NOMO-1 treated with DMSO at 0.1 percent for 48 hours (cell line): Measurements from ENCODE around the gene TFR2.

Experiments used
- DNase-seq: peaks from one replicate; lab custom pipeline; 2025; ENCODE audit not compliant: unreplicated experiment; lab: John Stamatoyannopoulos, UW

TFR2 gene

DNA sequence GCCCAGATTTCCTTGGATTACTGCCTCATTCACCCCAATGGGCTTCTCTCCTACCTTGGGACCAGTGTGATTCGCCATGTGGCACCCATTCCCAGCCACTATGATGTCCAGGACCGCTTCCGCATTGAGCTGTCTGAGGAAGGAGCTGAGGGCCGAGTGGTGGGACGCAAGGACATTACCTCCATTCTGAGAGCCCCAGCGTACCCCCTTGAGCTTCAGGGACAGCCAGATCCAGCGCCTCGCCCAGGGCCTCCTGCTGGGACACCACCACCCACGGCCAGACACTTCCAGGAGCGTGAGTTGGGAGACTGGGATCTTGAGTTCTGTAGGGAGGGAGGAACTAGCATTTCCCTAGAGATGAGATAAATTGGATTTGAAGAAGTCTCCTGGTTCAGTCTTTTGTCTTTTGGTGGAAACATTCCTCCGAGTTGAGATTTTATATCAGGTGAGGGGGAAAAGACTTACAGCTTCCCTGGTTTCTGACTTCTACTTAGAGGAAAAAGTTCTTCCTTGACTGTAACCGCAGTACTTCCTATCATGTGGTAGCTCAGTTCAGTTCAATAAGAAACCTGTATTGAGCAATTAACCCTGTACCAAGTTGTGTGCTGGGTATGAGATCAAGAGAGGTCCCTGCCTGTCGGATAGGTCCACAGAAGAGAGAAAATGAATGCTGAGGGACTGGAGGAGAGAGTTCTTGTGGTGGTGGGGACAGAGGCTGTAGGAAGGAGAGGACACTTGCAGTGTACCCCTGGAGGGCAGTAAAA is 27.8 kb downstream of the TFR2 start:
- peak; percentile 84 for DNase-seq

DNA sequence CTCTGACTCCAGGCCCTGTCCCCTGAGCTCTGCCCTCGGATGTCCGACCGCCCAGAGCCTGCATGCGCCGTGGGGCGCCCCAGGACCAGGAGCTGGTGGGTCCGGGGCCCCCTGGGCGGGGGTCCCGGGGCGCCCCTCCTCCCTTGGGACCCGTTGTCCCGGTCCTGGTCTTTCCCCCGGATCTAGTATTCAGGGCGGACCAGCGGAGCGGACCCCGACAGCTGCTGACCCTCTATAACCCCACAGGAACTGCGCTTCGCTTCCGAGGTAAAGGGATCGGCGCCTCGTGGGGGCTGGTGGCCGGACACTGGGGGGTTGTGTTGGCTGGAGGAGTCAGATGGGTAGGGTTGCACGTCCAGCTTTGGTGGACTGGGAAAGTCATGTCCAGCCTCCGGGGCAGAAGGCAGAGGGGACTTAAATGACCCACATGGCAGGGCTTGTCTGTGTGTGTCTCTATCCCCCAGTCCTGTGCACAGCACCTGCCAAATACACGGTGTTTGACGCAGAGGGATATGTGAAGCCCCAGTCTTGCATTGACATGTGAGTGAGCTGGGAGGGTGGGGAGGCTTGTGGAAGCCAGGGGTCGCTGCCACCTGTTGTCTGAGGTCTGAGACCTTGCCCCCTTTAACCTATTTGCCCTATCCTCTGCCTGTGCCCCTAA is 28.5 kb downstream of the TFR2 start:
- DNase-seq = peak; percentile 34

DNA sequence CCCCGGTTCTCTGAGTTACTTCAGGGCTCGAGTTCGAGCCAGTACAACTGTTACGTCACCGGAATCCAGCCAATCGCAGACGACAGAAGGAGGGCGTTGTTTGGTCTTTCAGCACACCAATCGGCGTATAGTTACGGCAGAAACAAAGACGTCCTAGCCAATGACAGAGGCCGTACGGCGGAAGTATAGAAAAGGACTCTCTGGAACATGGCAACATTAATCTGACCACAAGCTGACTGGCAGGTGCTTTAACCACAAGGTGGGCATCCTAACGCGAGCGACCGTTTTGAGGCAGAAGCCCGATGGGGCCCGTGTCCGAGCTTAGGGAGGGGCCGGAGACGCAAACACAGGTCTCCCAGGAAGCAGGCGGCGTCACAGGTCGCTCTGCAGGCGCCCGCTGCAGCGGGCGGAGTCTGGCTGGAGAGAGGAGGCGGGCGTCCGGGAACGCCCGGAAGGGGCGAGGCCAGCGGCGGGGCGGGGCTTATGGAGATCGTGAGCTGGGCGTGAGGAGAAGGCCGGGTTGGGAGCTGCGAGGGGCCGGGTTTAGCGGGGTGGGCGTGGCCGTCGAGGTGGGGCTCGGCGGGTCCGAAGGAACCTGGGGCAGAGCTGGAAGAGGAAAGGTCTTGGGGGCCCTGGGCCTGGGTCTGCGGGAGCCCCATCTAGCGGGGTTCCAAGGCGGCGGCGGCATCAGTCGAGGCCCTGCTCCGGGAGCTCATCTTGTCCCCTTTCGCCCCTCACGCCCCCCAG is 29.2 kb downstream of the TFR2 start, which contains the start of gene MOSPD3:
Gene MOSPD3, plus strand, starts transcription at position 558 of the 747 bp plus-strand sequence. CDS start 252 bp downstream, outside the sequence.
- DNase-seq = peak; percentile 100

DNA sequence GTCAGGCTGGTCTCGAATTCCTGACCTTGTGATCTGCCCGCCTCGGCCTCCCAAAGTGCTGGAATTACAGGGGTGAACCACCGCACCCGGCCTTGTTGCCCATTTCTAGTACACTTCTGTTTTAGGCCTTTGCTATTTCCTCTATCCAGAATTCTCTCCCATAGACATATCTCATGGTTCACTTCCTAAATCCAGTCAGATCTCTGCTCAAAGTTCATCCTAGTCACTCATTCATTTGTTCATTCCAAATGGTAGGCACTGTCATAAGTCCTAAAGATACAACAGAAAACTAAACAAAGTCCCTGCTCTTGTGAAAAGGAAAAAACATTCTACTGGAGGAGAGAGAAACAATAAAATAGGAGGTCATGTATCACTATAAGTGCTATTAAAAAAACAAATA is 31.4 kb downstream of the TFR2 start:
- no peak for DNase-seq

DNA sequence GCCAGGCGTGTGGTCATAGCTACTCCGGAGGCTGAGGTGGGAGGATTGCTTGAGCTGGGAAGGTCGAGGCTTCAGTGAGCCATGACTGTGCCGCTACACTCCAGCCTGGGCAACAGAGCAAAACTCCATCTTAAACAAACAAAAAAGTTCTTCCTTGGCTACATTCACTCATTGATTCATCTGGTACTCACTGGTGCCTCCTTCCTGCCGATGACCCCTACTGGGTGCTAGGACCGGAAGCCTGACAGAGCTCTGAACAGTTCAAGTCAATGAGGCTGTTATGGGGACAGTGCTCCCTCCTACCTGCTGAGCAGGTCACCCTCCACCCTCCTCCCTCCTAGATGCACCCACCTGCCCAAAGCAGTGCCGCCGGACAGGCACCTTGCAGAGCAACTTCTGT is 34.2 kb downstream of the TFR2 start:
- DNase-seq = no peak

DNA sequence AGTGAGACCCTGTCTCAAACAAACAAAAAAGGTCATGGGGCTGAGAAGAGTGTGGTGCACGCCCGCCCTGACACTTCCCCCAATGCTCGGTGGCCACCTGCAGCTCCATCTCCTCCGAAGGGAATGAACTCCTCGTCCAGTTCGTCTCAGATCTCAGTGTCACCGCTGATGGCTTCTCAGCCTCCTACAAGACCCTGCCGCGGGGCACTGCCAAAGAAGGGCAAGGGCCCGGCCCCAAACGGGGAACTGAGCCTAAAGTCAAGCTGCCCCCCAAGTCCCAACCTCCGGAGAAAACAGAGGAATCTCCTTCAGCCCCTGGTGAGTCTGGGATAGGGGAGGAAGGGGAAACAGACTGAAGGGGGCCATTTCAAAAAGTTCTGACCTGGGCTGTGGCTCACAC is 35.0 kb downstream of the TFR2 start:
- DNase-seq = no peak

DNA sequence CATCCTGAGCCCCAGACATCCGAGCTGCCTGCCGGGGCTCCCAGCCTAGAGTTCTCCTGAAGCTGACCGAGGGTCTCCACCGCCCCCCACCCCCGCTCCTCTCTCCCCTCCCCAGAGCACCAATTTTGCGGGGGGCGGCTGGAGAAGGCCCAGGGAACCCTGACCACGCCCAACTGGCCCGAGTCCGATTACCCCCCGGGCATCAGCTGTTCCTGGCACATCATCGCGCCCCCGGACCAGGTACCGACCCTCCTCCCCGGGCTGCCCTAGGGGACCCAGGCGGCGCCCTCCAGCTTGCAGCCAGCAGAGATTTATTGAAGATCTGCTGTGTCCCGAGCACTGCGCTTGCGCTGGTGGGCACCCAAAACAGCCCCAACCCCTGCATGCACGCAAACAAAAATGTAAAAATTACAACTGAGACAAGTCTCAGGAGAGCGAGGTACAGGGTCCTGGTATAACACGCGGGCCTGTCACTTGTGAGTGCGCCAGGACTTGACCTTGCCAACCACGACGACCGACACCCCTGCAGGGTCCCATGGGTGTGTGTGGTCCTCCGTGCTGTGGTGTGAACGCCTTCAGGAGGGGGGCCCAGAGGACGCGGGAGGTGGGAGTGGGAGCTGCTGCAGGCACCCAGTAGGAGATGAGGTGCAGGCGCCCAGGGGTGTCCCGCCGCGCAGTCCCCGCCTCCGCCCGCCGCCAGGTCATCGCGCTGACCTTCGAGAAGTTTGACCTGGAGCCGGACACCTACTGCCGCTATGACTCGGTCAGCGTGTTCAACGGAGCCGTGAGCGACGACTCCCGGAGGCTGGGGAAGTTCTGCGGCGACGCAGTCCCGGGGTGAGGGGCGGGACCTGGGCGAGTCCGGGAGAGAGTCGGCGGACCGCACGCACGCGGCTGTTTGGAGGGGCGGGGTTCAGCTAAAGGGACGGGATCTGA is 36.1 kb downstream of the TFR2 start:
- DNase-seq = peak; percentile 29

DNA sequence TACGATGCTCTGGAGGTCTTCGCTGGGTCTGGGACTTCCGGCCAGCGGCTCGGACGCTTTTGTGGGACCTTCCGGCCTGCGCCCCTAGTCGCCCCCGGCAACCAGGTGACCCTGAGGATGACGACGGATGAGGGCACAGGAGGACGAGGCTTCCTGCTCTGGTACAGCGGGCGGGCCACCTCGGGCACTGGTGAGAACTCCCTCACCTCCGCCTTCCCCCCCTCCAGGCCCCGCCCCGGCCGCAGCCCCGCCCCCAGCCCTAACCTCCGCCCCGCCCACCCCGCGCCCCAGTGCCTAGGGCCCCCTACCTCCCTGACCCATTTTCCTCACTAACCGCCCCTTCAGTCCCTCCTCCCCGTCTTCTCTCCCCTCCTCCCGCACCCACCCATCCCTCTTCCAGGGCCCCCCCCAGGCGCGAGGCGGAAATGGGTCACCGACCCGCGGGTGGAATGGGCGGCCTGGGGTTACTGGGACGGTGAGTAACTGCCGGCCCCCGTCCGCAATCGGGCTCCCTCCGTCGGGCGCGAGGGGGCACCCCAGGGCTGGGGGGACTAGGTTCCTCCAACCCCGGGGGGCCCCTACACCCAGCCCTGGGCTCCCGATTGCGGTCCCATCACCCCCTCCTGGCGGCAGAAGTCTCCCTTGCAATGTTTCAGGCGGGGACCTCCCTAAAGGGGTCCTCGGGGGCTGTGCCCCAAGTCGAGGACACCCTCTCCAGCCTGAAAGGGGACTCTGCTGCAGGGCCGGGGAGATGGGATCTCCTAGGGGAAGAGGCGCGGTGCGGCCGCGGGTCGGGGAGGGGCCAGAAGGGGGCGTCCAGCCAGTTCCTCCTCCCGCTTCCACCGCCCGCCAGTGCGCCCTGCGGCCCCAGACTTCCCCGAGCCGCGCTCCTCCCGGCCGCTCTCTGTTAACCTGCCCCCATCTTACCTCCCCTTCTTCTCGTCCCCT is 37.0 kb downstream of the TFR2 start:
- DNase-seq = peak; percentile 91

DNA sequence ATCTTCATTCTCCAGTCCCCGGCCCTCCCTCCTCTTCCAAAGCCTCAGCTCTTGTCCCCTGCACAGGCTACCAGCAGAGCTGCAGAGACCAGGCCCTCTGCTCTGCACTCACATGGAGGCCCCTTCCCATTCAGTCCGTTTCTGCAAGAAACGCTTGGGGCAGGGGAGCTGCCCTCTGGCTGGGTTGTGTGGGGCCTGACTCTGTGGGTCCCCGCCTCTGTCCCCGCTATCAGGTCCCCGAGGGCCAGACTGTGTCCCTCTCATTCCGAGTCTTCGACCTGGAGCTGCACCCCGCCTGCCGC is 37.7 kb downstream of the TFR2 start:
- DNase-seq = no peak

DNA sequence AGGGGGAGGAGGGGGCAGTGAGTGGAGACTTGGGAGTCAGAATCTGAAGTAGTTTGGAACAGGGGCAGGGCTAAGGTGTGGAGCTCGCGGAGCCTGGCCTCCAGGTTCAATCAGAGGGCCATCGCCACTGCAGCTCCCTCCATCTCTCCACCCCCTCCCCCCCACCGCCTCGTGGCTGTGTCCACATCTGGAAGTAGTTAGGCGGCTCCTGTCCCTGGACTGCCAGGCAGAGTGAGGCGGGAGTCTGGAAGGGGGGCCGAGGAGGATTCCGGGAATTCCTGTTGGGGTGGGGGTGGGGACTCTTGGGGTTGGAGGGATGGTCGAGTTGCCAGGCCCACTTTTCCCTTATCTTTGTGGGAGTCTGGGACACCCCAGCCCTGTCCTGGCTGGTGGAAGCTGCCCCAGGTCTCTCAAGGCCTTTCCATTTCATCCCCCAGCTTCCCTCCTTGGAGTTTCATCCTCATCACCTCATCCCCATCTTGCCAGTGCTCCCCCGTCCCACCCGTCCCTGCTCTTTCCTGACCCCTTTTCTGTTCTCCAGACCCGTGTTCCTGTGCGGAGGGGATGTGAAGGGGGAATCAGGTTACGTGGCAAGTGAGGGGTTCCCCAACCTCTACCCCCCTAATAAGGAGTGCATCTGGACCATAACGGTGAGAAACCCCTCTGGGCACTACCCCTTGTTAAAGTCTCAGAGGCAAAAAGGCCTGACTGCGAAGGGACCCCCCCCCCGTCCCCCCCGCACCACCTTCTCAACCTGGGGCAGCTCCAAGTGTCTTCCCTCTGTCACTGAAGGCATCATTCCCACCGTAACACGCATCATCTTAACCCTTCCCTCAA is 38.2 kb downstream of the TFR2 start:
- DNase-seq = no peak

DNA sequence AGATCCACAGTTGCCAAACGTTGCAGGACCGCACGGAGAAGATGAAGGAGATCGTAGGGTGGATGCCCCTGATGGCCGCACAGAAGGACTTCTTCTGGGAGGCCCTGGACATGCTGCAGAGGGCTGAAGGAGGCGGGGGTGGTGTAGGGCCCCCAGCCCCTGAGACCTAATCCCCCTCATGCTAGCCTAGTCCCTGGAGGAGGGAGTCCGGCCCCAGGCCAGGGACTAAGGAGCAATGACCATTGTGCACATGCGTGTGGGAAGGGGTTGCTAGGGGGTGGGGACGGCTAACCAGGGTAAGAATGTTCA is 40.7 kb downstream of the TFR2 start:
- no peak for DNase-seq

DNA sequence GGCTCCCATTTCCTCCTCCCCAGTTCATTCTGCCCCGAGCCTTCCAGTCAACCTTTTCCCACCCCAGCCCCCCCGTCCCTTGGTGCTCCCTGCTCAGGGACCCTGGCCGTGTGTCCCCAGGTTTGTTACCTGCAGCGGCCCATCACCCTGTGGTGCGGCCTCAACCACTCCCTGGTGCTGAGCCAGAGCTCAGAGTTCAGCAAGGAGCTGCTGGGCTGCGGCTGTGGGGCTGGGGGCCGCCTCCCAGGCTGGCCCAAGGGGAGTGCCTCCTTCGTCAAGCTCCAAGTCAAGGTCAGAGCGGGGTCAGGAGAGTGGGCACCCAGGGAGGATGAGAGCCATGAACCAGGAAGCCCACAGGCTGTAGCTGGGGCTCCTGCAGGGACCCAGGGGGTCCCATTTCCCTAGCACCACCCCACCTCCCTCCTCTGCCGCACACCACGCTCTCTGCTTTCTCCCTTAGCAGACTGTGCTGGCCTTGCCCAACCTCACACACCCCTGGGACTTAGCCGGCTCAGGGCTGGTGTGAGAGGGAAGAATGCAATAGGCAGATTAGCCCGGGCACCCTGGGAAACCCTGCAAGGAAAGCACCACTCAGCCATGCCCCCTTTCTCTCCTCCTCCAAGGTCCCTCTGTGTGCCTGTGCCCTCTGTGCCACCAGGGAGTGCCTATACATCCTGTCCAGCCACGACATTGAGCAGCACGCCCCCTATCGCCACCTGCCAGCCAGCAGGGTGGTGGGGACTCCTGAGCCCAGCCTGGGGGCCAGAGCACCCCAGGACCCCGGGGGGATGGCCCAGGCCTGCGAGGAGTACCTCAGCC is 41.2 kb downstream of the TFR2 start:
- no peak for DNase-seq

DNA sequence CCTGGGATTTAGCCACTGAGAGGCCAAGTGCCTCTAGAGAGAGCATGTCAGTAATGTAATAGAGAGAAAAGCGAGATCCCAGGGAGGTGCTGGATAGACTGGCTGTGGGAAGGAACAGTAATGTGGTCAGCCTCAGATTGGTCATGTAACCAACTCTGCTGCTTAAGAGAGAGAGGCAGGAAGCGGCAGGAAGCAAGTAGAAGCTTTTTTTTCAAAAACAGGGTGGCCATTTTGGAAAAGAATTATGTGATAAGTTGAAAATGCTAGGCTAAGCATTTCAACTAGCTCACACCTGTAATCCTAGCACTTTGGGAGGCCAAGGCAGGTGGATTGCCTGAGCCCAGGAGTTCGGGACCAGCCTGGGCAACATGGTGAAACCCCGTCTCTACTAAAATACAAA is 42.9 kb downstream of the TFR2 start:
- DNase-seq = no peak

DNA sequence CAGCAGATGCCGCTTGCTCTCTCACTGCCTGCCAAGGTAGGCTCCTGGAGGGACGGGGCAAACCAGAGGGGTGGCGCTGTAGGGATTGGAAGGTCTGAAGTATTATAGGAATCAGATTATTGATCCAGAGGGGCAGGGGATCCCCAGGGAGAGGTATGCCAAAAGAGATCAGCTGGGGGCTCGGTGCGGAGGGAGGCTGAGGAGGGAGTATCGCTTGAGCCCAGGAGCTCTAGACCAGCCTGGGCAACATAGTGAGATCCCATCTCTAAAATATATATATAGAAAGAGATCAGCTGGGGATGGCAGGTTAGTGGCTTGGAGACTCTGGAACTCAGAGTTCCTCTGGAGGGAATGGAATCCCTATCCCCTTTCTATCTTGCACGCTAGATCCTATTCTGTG is 46.2 kb downstream of the TFR2 start:
- no peak for DNase-seq

DNA sequence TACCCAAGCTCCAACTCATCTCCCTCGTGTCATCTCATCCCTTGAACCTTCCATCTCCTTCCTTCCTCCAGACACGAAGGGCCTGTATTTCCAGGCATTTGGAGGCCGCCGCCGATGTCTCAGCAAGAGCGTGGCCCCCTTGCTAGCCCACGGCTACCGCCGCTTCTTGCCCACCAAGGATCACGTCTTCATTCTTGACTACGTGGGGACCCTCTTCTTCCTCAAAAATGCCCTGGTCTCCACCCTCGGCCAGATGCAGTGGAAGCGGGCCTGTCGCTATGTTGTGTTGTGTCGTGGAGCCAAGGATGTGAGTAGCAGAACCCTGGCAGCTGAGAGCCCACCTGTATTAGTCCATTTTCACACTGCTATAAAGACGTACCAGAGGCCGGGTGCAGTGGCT is 49.8 kb downstream of the TFR2 start:
- DNase-seq = no peak

DNA sequence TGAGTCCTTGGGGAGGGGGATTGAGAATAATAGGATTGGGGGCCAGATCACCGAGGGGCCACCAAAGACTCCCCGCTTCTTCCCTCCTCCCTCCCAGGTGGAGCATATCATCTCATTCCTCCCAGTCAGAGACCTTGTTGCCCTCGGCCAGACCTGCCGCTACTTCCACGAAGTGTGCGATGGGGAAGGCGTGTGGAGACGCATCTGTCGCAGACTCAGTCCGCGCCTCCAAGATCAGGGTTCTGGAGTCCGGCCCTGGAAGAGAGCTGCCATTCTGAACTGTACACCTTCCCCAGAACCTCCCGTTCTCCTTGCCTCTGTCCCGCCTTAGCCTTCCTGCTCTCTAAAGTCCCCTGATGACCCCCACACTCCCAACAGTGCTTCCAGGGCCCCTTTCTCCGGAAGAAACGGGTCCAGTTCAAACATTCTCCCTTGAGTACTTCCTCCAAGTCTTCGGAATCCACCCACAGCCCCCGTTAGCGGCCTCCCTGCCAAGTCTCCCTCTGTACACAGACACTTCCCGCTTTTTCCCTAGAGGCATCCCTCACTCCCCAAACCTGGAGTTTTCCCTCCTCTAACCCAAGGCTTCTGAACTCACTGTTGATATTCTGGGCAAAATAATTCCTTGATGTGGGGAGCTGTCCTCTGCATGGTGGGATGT is 51.1 kb downstream of the TFR2 start:
- DNase-seq = no peak

DNA sequence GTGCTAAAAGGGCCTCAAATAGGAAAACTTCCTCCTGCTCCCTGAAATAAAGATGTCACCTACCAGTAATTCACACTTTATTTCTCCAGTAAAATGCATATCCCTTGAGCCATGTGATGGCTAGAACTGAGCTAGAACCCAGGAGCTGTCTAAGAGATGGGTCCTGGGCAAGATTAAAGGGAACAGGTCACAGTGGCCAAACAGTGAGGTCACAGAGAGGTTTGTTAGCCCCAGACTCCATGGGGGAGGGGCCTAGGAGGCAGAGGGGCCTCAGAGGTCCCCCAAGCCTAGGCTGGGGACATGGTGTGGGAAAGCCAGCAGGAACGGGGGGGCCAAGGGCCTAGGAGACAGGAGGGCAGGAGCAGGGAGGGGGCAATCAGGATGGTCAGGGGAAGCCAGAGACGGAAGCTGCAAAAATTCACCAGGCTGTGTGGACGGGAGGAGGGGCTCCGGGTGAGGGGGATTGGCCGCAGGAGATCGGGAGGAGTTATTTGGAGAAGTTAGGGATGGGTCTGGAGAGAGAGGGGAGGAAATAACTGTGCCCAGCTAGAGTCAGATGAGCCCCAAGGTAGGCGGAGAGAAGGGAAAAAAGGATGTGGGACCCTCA is 51.9 kb downstream of the TFR2 start:
- DNase-seq = no peak
